Calu3 (cell line): Measurements from ENCODE around the gene DHRS2. TPM values are rescaled to one million over a fixed set of nuclear protein-coding genes. Genes with fewer than 3 reads are reported as not detected.

Source experiments
- BruUV-seq: library from RNA; stranded (reverse); fragments of 400-500 nt; replicated peaks from 2 replicates; lab custom pipeline; 2021; lab: Mats Ljungman, UMichigan
- CTCF ChIA-PET: fragments of 300-600 bp; sonication (Branson Sonifier 250); formaldehyde crosslinking; loops from one replicate; lab custom pipeline; 2022; ENCODE audit warnings: antibody characterized with exemption; lab: Charles Lee
- DNase-seq: peaks from one replicate; pipeline ENCODE4 v3.0.0; 2022
- H3K27ac Mint-ChIP-seq: one replicate; pipeline ENCODE4 v1.8.0; 2022; ENCODE audit warnings: mixed read lengths; ENCODE audit not compliant: unreplicated experiment
- H3K27me3 Mint-ChIP-seq: one replicate; pipeline ENCODE4 v1.8.0; 2022; ENCODE audit warnings: mixed read lengths; ENCODE audit not compliant: unreplicated experiment
- H3K36me3 Mint-ChIP-seq: one replicate; pipeline ENCODE4 v1.8.0; 2022; ENCODE audit warnings: mild to moderate bottlenecking, moderate library complexity, mixed read lengths; ENCODE audit not compliant: insufficient read depth, unreplicated experiment
- H3K4me1 Mint-ChIP-seq: one replicate; pipeline ENCODE4 v1.8.0; 2022; ENCODE audit warnings: mild to moderate bottlenecking, low read depth, mixed read lengths; ENCODE audit not compliant: unreplicated experiment
- H3K4me3 Mint-ChIP-seq: one replicate; pipeline ENCODE4 v1.8.0; 2022; ENCODE audit warnings: mild to moderate bottlenecking, low read depth, moderate library complexity, mixed read lengths; ENCODE audit not compliant: unreplicated experiment
- H3K9me3 Mint-ChIP-seq: one replicate; pipeline ENCODE4 v1.8.0; 2022; ENCODE audit warnings: low read depth, mixed read lengths; ENCODE audit not compliant: unreplicated experiment
- CTCF ChIP-seq: fragments of 200-600 bp; IDR thresholded peaks from one replicate; pipeline ENCODE4 v1.8.0; 2022; ENCODE audit warnings: antibody characterized with exemption; ENCODE audit not compliant: unreplicated experiment
- intact Hi-C: fragments of 100-400 bp; cut with micrococcal nuclease; formaldehyde crosslinking; loops from one replicate; pipeline ENCODE4 v1.10.0; 2022; ENCODE audit not compliant: unreplicated experiment
- total RNA-seq: library from RNA; stranded (reverse); gene quantifications from 2 replicates; pipeline ENCODE4 v1.2.3, GENCODE V29; 2022

The DHRS2 gene
- total RNA-seq, 1 experiment from 2014 or later, result 1.8 TPM

GRCh38 chr14:23663127-23663526 lies 27.0 kb downstream of the DHRS2 start:
- Mint-ChIP-seq H3K4me3 (no peak overlapping the region), H3K4me1 (no peaks in the 10 kb centered on the region), H3K27me3 (peaks cover 83% of the 10 kb centered on the region), H3K9me3 (no peaks in the 10 kb centered on the region), H3K27ac (no peak overlapping the region), H3K36me3 (no peaks in the 10 kb centered on the region)
- intact Hi-C loops, result loop anchor here (10.0 kb wide), 1 partner anchor 252 kb away; no protein-coding TSS in a partner anchor
- BruUV-seq, result no TSS peak
- CTCF ChIA-PET, result interaction anchor here (0.7 kb wide), 1 partner anchor 31 kb away, joined by 3 read pairs; no protein-coding TSS in a partner anchor
- no peak for TF ChIP-seq CTCF
- no peak for DNase-seq

GRCh38 chr14:23663711-23664110 lies 27.5 kb downstream of the DHRS2 start:
- H3K27me3 Mint-ChIP-seq, result peaks cover 77% of the 10 kb centered on the region
- no TSS peak for BruUV-seq
- no peaks in the 10 kb centered on the region for H3K36me3 Mint-ChIP-seq
- H3K9me3 Mint-ChIP-seq, result no peaks in the 10 kb centered on the region
- intact Hi-C loops, result loop anchor here (10.0 kb wide), 1 partner anchor 251 kb away; no protein-coding TSS in a partner anchor
- CTCF ChIA-PET, result no interaction called here
- H3K4me1 Mint-ChIP-seq, result no peaks in the 10 kb centered on the region
- H3K4me3 Mint-ChIP-seq, result no peak overlapping the region
- H3K27ac Mint-ChIP-seq, result no peak overlapping the region
- no peak for DNase-seq
- no peak for TF ChIP-seq CTCF

- H3K4me3 Mint-ChIP-seq, result no peak overlapping the region
- CTCF ChIA-PET, result no interaction called here
- H3K4me1 Mint-ChIP-seq, result no peaks in the 10 kb centered on the region
- no peaks in the 10 kb centered on the region for H3K9me3 Mint-ChIP-seq
- intact Hi-C loops, result loop anchor here (10.0 kb wide), 1 partner anchor 250 kb away; no protein-coding TSS in a partner anchor
- no peak for TF ChIP-seq CTCF
- H3K27me3 Mint-ChIP-seq, result peaks cover 74% of the 10 kb centered on the region
- no peak overlapping the region for H3K27ac Mint-ChIP-seq
- no peaks in the 10 kb centered on the region for H3K36me3 Mint-ChIP-seq
- no peak for DNase-seq
- no TSS peak for BruUV-seq
Measured at GRCh38 chr14:23664207-23664885, 28.2 kb downstream of the DHRS2 start.

GRCh38 chr14:23665302-23666016 lies 29.3 kb downstream of the DHRS2 start:
- TF ChIP-seq CTCF, result no peak
- no peak overlapping the region for H3K4me3 Mint-ChIP-seq

More at GRCh38 chr14:23665302-23666016, 29.3 kb downstream of the DHRS2 start:
- no peaks in the 10 kb centered on the region for H3K9me3 Mint-ChIP-seq
- no peak for DNase-seq
- no TSS peak for BruUV-seq
- no peaks in the 10 kb centered on the region for H3K4me1 Mint-ChIP-seq
- H3K36me3 Mint-ChIP-seq, result no peaks in the 10 kb centered on the region
- no peak overlapping the region for H3K27ac Mint-ChIP-seq
- CTCF ChIA-PET, result interaction anchor here (0.7 to 1.7 kb wide), 8 partner anchors 29 to 253 kb away, joined by 3 to 45 read pairs (median 4); no protein-coding TSS in a partner anchor
- intact Hi-C loops, result loop anchor here (5.0 to 10.0 kb wide), 2 partner anchors 78 to 249 kb away; no protein-coding TSS in a partner anchor
- peaks cover 74% of the 10 kb centered on the region for H3K27me3 Mint-ChIP-seq
